Prostate gland (tissue), 2 donors: ENCODE data around the gene KCNQ4.

Experiments used
- CTCF ChIP-seq, 4 experiments: fragments of 200-600 bp in 2 of 4; fragments of 450-650 bp in 2 of 4; sonication (generic) in 2 of 4; IDR thresholded peaks; 1 replicate in 3 of 4; 2 replicates in 1 of 4; pipeline ENCODE4 v1.5.1; 2016 to 2019; ENCODE audit warnings: antibody characterized with exemption in 4 of 4, mild to moderate bottlenecking in 2 of 4, moderate library complexity in 2 of 4
- POLR2A ChIP-seq: fragments of 450-650 bp; IDR thresholded peaks from one replicate; pipeline ENCODE4 v1.6.1; 2016; ENCODE audit warnings: antibody characterized with exemption, mild to moderate bottlenecking
- POLR2AphosphoS5 ChIP-seq: sonication (generic); formaldehyde crosslinking; IDR thresholded peaks from one replicate; pipeline ENCODE4 v1.6.1; 2017; ENCODE audit warnings: antibody characterized with exemption

GRCh38 chr1:40825435-40825788, 41.8 kb downstream of the KCNQ4 start:
- TF ChIP-seq CTCF (IDR thresholded peaks at IDR 0.05) (no peak), POLR2A (no peak), POLR2AphosphoS5 (no peak)
